PFSK-1 (cell line): ENCODE measurements around the gene MCM7.

ENCODE experiments used
- SIN3A ChIP-seq: IDR thresholded peaks from 2 replicates; pipeline ENCODE4 v1.6.1; 2012; ENCODE audit warnings: mild to moderate bottlenecking, low read length, moderate library complexity, borderline replicate concordance; ENCODE audit not compliant: insufficient read depth
- TAF1 ChIP-seq: IDR thresholded peaks from 2 replicates; pipeline ENCODE4 v1.6.1; 2012; ENCODE audit warnings: low read length, control low read depth, borderline replicate concordance; ENCODE audit not compliant: insufficient read depth
- TF ChIP-seq, protein P1 (sequence below), 2 experiments: IDR thresholded peaks; 2 replicates each; pipeline versions ENCODE4 v1.6.1 to v1.8.0; 2011 to 2012; ENCODE audit warnings: low read depth in 2 of 2, low read length in 2 of 2, control low read depth in 1 of 2, inconsistent platforms in 1 of 2, mild to moderate bottlenecking in 1 of 2, moderate library complexity in 1 of 2; ENCODE audit not compliant: insufficient read depth in 1 of 2

DNA sequence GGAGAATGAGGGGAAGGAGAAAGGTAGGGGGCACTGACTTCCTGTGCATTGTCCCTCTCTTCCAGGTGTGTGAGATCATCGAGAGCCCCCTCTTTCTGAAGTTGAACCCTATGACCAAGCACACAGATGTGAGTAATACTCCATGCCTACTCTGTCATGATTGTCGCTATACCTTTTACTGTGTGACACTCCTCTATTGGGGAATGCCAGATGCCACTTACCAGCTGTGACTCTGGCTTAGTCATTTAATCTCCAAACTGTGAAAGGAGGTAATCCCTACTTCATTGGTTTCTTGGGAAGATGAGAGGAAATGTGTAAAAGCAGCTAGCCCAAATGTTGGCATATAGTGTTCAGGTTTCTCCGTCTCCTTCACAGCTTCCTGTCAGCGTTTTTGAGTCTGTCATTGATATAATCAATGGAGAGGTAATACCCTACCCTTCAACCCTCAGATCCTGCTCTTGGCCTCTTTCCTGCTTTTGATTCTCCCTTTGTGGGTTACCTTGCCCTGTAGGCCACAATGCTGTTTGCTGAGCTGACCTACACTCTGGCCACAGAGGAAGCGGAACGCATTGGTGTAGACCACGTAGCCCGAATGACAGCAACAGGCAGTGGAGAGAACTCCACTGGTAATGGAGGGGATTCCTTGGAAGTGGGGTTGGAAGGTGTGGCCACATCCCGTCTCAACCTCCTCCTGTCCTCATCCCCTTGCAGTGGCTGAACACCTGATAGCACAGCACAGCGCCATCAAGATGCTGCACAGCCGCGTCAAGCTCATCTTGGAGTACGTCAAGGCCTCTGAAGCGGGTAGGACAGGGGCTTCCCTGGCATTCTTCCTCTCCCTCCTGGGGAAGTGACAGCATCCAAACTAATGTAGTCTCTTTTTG, 10.4 kb downstream of the MCM7 start:
- TF ChIP-seq, protein P1, sequence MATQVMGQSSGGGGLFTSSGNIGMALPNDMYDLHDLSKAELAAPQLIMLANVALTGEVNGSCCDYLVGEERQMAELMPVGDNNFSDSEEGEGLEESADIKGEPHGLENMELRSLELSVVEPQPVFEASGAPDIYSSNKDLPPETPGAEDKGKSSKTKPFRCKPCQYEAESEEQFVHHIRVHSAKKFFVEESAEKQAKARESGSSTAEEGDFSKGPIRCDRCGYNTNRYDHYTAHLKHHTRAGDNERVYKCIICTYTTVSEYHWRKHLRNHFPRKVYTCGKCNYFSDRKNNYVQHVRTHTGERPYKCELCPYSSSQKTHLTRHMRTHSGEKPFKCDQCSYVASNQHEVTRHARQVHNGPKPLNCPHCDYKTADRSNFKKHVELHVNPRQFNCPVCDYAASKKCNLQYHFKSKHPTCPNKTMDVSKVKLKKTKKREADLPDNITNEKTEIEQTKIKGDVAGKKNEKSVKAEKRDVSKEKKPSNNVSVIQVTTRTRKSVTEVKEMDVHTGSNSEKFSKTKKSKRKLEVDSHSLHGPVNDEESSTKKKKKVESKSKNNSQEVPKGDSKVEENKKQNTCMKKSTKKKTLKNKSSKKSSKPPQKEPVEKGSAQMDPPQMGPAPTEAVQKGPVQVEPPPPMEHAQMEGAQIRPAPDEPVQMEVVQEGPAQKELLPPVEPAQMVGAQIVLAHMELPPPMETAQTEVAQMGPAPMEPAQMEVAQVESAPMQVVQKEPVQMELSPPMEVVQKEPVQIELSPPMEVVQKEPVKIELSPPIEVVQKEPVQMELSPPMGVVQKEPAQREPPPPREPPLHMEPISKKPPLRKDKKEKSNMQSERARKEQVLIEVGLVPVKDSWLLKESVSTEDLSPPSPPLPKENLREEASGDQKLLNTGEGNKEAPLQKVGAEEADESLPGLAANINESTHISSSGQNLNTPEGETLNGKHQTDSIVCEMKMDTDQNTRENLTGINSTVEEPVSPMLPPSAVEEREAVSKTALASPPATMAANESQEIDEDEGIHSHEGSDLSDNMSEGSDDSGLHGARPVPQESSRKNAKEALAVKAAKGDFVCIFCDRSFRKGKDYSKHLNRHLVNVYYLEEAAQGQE (IDR thresholded peaks at IDR 0.05; ENCODE audit: insufficient read depth in 1 of 2, low read depth in 2 of 2, low read length in 2 of 2) = no peak
- TF ChIP-seq SIN3A (no peak), TAF1 (no peak)
